ES-I3 (cell line): ENCODE results near the gene COBL.

Source experiments
- H3K36me3 ChIP-seq: 2 replicates; pipeline ENCODE4 v1.6.1; 2013; ENCODE audit warnings: mild to moderate bottlenecking, low read length, control low read depth, moderate library complexity; ENCODE audit not compliant: insufficient read depth
- H3K4me1 ChIP-seq: 2 replicates; pipeline ENCODE4 v1.6.1; 2013; ENCODE audit warnings: mild to moderate bottlenecking, control low read depth, low read length; ENCODE audit not compliant: insufficient read depth
- H3K9ac ChIP-seq: 2 replicates; pipeline ENCODE4 v1.6.1; 2013; ENCODE audit warnings: low read depth, mild to moderate bottlenecking, low read length, moderate library complexity
- H3K9me3 ChIP-seq: 2 replicates; pipeline ENCODE4 v1.6.1; 2013; ENCODE audit warnings: mild to moderate bottlenecking, low read length, moderate library complexity; ENCODE audit not compliant: control insufficient read depth, insufficient read depth

Gene COBL

DNA sequence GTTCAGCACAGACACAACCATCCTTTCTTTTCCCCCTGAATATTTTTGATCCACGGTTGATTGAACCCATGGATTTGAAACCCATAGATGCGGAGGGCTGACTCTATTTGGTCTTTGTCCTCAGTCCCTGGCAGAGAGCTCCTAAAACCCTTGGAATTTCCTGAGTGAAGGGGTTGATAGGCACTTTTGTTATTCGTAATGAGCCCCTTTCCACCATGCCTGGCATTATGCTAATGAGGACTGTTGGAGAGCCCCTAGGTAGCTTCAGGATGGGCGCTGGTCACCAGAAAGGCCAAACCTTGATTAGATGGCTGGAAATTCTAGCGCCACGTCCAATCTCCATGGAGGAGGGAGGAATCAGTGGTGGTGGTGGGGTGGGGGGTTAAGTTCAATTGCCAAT is 328.1 kb downstream of the COBL start:
- H3K9ac ChIP-seq, result no peak overlapping the region
- H3K9me3 ChIP-seq, result no peaks in the 10 kb centered on the region
- peaks cover 8% of the 10 kb centered on the region; the same call in 1 of the 2 replicates for H3K4me1 ChIP-seq
- no peaks in the 10 kb centered on the region for H3K36me3 ChIP-seq

DNA sequence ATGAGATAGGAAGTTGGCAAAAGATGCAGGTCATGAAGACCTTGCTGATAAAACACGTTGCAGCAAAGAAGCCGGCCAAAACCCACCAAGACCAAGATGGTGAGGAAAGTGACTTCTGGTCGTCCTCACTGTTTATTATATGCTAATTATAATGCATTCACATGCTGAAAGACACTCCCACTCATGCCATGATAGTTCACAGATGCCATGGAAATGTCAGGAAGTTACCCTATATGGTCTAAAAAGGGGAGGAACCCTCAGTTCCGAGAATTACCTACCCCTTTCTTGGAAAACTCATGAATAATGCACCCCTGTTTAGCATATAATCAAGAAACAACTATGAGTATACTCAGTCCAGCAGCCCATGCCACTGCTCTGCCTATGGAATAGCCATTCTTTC is 331.5 kb downstream of the COBL start:
- H3K36me3 ChIP-seq, result no peaks in the 10 kb centered on the region
- H3K4me1 ChIP-seq, result peaks cover 9% of the 10 kb centered on the region; the same call in 1 of the 2 replicates
- no peaks in the 10 kb centered on the region for H3K9me3 ChIP-seq
- H3K9ac ChIP-seq, result no peak overlapping the region

DNA sequence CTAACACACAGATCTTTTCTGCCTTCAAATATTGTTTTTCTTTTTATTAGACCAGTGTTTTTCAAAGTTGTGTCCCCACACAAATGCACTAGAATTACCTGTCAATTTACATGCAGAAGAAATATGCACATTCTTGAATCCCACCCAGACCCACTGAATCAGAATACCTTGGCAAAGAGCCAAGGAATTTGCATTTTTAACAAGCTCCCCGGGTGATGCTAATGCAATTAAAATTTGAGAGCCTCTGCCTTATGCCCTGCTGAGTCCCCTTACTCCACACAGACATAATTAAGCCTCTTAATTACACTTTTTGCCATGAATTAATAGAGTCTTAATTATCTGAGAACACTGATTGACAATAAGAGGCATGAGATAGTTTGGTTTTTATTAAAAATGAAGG is 332.8 kb downstream of the COBL start:
- no peaks in the 10 kb centered on the region for H3K36me3 ChIP-seq
- peaks cover 9% of the 10 kb centered on the region; the same call in 1 of the 2 replicates for H3K4me1 ChIP-seq
- no peak overlapping the region for H3K9ac ChIP-seq
- H3K9me3 ChIP-seq, result no peaks in the 10 kb centered on the region

DNA sequence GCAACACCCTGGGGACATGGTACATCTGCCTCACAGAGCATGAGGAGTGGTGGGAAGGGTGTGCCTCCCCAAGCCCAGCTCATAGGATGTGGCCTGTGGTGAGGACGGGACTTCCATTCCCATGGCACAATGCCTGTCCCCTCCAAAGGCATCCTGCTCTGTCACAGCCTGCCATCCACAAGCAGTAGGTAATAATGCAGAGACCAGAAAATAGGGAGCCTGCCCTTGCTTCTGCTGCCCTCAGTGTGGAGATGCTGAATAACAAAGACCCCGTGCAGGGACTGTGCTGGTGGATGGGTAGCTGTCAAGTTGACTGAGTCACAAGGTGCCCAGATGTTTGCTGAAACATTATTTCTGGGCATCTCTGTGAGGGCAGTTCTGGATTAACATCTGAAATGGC is 334.0 kb downstream of the COBL start:
- no peaks in the 10 kb centered on the region for H3K9me3 ChIP-seq
- no peak overlapping the region for H3K9ac ChIP-seq
- peaks cover 9% of the 10 kb centered on the region; the same call in 1 of the 2 replicates for H3K4me1 ChIP-seq
- no peaks in the 10 kb centered on the region for H3K36me3 ChIP-seq

DNA sequence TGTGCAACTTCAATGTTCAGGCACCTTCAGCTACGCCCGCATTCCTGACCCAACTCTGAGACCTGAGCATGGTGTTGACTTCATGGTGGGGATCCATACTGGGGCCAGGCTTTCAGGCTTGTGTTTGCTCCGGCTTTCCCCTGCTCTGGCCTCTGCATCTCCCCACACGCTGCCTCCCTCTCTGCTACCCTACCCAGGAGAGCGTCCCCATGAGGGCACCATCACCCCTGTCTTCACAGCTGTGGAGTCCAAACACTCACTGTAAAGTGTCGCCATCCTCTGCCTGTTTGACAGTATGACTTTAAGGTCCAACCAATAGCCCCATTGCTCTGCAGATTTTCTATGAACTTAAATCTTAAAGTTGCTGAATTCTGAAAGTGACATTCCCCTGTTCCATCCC is 334.9 kb downstream of the COBL start:
- Histone ChIP-seq H3K36me3 (no peaks in the 10 kb centered on the region), H3K9me3 (no peaks in the 10 kb centered on the region), H3K9ac (no peak overlapping the region), H3K4me1 (peaks cover 9% of the 10 kb centered on the region; the same call in 1 of the 2 replicates)

DNA sequence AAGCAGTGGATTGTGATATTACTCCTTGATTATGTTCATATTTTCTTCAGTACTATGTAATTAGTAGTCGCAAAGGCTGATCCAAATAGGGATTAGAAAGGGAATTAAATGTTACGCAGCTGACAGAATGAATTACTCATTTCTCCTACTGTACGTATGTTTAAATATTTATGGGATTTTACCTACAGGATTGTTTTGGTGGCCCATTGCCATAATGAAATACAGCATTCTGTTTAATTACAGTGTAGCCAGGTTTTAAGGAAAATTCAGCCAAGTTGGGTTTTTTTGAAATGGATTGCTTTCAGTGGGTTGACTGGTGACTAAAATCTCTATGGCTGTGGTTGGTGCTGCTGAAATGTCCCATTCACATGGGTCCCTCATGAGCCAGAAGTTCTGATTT is 336.2 kb downstream of the COBL start:
- peaks cover 2% of the 10 kb centered on the region; the same call in 1 of the 2 replicates for H3K9me3 ChIP-seq

DNA sequence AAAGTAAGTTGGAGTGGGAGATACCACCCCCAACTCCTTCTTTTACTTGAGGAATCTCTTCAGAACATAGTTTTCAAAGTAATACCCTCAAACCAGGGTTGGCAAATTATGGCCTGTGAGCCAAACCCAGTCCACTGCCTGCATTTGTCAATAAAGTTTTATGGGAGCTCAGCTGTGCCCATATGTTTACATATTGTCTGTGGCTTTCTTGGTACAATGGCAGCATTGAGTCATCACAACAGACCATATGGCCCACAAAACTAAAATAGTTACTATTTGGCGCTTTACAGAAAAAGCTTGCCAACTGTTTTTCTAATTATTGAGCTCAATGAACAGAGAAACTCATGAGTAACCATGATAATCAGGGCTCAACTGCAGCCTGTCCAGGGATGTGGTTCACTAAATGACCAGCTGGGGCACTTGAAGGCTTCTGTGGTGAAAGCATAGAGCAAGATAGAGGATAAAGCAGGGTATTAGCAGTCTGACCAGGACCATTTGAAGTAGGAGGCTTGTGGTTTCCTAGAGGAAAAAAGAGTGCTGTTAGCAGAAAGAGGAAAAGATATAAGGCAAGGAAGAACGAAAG is 337.9 kb downstream of the COBL start:
- Histone ChIP-seq H3K4me1 (peaks cover 4% of the 10 kb centered on the region; the same call in 1 of the 2 replicates), H3K9me3 (peaks cover 2% of the 10 kb centered on the region; the same call in 1 of the 2 replicates), H3K9ac (no peak overlapping the region), H3K36me3 (no peaks in the 10 kb centered on the region)

More for the DNA sequence above, 336.2 kb downstream of the COBL start:
- peaks cover 9% of the 10 kb centered on the region; the same call in 1 of the 2 replicates for H3K4me1 ChIP-seq
- H3K9ac ChIP-seq, result no peak overlapping the region
- no peaks in the 10 kb centered on the region for H3K36me3 ChIP-seq

DNA sequence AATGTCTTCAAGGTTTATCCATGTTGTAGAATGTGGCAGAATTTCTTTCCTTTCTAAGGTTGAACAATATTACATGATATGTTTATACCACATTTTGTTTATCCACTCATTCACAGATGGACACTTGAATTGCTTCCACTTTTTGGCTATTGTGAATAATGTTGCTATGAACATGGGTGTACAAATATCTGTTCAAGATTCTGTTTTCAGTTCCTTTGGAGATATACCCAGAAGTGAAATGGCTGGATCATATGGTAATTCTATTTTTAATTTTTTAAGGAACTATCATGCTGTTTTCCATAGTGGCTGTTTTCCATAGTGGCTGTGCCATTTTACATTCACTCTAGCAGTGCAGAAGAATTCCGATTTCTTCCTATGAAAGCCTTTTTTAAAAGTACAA is 339.2 kb downstream of the COBL start:
- Histone ChIP-seq H3K4me1 (no peaks in the 10 kb centered on the region), H3K9ac (no peak overlapping the region), H3K9me3 (peaks cover 2% of the 10 kb centered on the region; the same call in 1 of the 2 replicates), H3K36me3 (no peaks in the 10 kb centered on the region)

DNA sequence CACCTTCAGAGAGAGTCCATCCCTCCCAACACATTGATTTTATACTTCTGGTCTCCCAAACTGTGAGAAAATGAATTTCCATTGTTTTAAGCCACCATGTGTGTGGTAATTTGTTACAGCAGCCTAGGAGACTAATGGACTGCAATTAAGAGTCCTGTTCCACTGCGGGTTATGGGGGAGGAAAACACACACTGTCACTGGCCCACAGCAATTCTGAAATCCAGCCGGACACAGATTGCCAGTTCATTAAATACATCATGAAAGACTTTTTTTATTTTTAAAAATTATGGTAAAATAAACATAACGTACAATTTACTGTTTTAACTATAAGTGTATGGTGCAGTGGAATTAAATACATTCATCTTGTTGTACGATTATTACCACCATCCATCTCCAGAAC is 340.5 kb downstream of the COBL start:
- H3K9ac ChIP-seq, result no peak overlapping the region
- no peaks in the 10 kb centered on the region for H3K4me1 ChIP-seq
- H3K9me3 ChIP-seq, result peaks cover 2% of the 10 kb centered on the region; the same call in 1 of the 2 replicates
- no peaks in the 10 kb centered on the region for H3K36me3 ChIP-seq

DNA sequence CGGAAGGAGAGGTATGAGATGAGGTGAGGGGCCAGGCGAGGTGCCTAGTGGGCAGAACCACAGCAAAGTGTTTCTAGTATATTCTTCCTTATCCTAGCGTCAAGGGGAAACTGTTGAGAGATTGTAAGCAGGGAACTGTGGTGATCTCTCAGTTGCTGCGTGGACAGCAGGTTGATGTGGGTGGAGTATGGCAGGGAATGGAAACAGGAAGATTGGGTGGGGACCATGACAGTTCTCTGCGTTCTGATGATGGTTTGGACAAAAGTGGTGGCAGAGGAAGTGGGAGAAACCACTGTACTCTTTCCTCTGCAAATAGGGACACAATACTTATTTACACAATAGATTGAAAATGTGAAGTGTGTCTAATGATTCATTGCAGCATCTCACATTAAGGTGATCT is 342.4 kb downstream of the COBL start:
- Histone ChIP-seq H3K36me3 (no peaks in the 10 kb centered on the region), H3K9ac (no peak overlapping the region), H3K9me3 (peaks cover 2% of the 10 kb centered on the region; the same call in 1 of the 2 replicates)

DNA sequence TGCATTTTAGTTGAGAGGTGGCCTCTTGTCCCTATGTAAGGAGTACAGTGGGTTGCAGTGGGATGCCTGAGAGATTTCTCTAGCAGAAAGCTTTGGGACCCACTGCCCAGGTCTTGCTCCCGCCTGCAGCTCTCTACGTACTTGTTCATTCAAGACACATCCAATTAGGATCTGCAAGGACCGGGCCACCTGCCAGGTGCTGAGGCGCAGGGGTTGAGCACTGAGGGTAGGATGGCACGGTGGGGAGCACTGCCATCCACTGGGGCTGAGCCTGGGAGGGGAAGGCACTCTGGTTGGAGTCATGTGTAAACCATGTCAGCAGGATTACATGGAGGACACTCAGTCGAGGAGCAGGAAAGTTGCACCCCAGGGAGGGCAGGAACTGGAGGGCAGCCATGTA is 342.8 kb downstream of the COBL start:
- Histone ChIP-seq H3K9me3 (peaks cover 2% of the 10 kb centered on the region; the same call in 1 of the 2 replicates), H3K4me1 (no peaks in the 10 kb centered on the region), H3K36me3 (no peaks in the 10 kb centered on the region), H3K9ac (no peak overlapping the region)

More for the DNA sequence above, 342.4 kb downstream of the COBL start:
- no peaks in the 10 kb centered on the region for H3K4me1 ChIP-seq

DNA sequence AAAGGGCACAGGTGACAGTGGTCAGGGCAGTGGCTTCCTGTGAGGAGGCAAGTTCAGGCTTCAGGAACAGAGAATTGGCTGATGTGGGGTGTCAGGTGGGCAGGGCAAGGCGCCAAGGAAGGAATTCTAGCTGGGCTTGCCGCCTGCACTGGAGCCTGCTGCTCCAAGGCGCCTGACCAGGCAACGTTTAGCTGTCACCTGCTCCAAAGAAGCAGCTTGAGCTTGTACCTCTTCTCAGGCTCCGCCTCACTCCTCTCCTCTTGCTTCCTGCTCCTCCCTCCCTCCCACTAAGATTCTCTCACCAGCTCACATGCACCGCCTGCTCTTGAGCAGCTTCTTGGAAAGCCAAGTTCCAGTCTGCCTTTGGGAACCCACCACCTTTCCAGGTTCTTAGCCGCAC is 346.5 kb downstream of the COBL start:
- H3K9me3 ChIP-seq, result peaks cover 4% of the 10 kb centered on the region; the same call in 1 of the 2 replicates
- H3K4me1 ChIP-seq, result no peaks in the 10 kb centered on the region
- H3K9ac ChIP-seq, result no peak overlapping the region
- H3K36me3 ChIP-seq, result no peaks in the 10 kb centered on the region
